ENCODE measurements around the gene ELOVL7.

- no peak for TF ChIP-seq POLR2A (IDR thresholded peaks at IDR 0.05)
- no peak for TF ChIP-seq POLR2AphosphoS5 (IDR thresholded peaks at IDR 0.05)
- no peak for TF ChIP-seq CTCF (IDR thresholded peaks at IDR 0.05)
- no peak for TF ChIP-seq EP300 (IDR thresholded peaks at IDR 0.05)
Observed at GRCh38 chr5:60836131-60836530, 7.9 kb downstream of the ELOVL7 start.
